GM18520 (cell line): ENCODE data around the gene ASPHD1.
"Not testable (repeated sequence)": the region's sequence is repeated elsewhere in the genome, so short reads cannot be mapped to it uniquely, and the experiment has no call there.

Experiments used
- ATAC-seq: cut with Tn5 transposase; IDR thresholded peaks from one replicate; pipeline ENCODE4 v1.9.1; 2021; ENCODE audit not compliant: unreplicated experiment

ASPHD1 gene

GRCh38 chr16:29876594-29877249, 23.6 kb upstream of the ASPHD1 start:
- no peak for ATAC-seq

- no peak for ATAC-seq
Measured at GRCh38 chr16:29877266-29877961, 22.9 kb upstream of the ASPHD1 start.

- ATAC-seq = no peak
Measured at GRCh38 chr16:29878172-29878571, 22.1 kb upstream of the ASPHD1 start.

- ATAC-seq = no peak
Measured at GRCh38 chr16:29881050-29881449, 19.2 kb upstream of the ASPHD1 start.

GRCh38 chr16:29883987-29884386, 16.3 kb upstream of the ASPHD1 start:
- ATAC-seq = no peak

GRCh38 chr16:29889372-29889771, 10.9 kb upstream of the ASPHD1 start:
- not testable (repeated sequence) for ATAC-seq

- ATAC-seq = no peak
Measured at GRCh38 chr16:29891525-29892457, 8.5 kb upstream of the ASPHD1 start.

- ATAC-seq = no peak
Measured at GRCh38 chr16:29892458-29892813, 7.9 kb upstream of the ASPHD1 start.

GRCh38 chr16:29893553-29893952, 6.7 kb upstream of the ASPHD1 start:
- ATAC-seq = no peak

- ATAC-seq = no peak
Measured at GRCh38 chr16:29894352-29894751, 5.9 kb upstream of the ASPHD1 start.

GRCh38 chr16:29896841-29897240, 3.4 kb upstream of the ASPHD1 start:
- no peak for ATAC-seq

- ATAC-seq = no peak
Measured at GRCh38 chr16:29897333-29897732, 3.0 kb upstream of the ASPHD1 start.

- ATAC-seq = no peak
Measured at GRCh38 chr16:29898135-29898803, 2.0 kb upstream of the ASPHD1 start.

GRCh38 chr16:29898804-29899515, 1.3 kb upstream of the ASPHD1 start:
- ATAC-seq = no peak

GRCh38 chr16:29899516-29900101, 679 bp upstream of the ASPHD1 start, which contains the start of gene SEZ6L2:
Gene SEZ6L2, minus strand, starts transcription at chr16:29899550. Its CDS starts 531 bp downstream, at chr16:29899019.
- no peak for ATAC-seq

GRCh38 chr16:29900888-29901606, 759 bp downstream of the ASPHD1 start:
- no peak for ATAC-seq

- ATAC-seq = no peak
Measured at GRCh38 chr16:29901607-29901945, 1.3 kb downstream of the ASPHD1 start.

- no peak for ATAC-seq
Measured at GRCh38 chr16:29903590-29903989, 3.3 kb downstream of the ASPHD1 start.

GRCh38 chr16:29904947-29905346, 4.7 kb downstream of the ASPHD1 start:
- ATAC-seq = no peak

- no peak for ATAC-seq
Measured at GRCh38 chr16:29905668-29906067, 5.4 kb downstream of the ASPHD1 start.
